Spleen (tissue), 11 donors: ENCODE measurements around the gene CSRNP2. TPM values are rescaled to one million over a fixed set of nuclear protein-coding genes. Genes with fewer than 3 reads are reported as not detected.

ENCODE experiments used
- DNase-seq: peaks from one replicate; pipeline ENCODE4 v3.0.0-alpha.2; 2020
- H3K27ac ChIP-seq, 8 donors: fragments of 200-600 bp; sonication (generic) in 7 of 8; 1 replicate in 4 of 8; 2 replicates in 4 of 8; pipeline versions ENCODE4 v1.5.0 to v1.8.0; 2016 to 2021; ENCODE audit warnings: inconsistent platforms in 4 of 8, mild to moderate bottlenecking in 4 of 8, moderate library complexity in 1 of 8
- H3K27me3 ChIP-seq, 7 donors: fragments of 200-600 bp; sonication (generic) in 6 of 7; replicated peaks in 1 of 7; 1 replicate in 4 of 7; 2 replicates in 3 of 7; pipeline versions ENCODE4 v1.5.0 to v1.8.0; 2016 to 2021; ENCODE audit warnings: inconsistent platforms in 3 of 7, mild to moderate bottlenecking in 1 of 7
- H3K36me3 ChIP-seq, 6 donors: fragments of 200-600 bp; sonication (generic) in 5 of 6; 1 replicate in 4 of 6; 2 replicates in 2 of 6; pipeline versions ENCODE4 v1.5.0 to v1.8.0; 2016 to 2021; ENCODE audit warnings: inconsistent platforms in 2 of 6
- H3K4me1 ChIP-seq, 6 donors: fragments of 200-600 bp; sonication (generic) in 5 of 6; 1 replicate in 3 of 6; 2 replicates in 3 of 6; pipeline versions ENCODE4 v1.5.0 to v1.8.0; 2016 to 2021; ENCODE audit warnings: inconsistent platforms in 3 of 6
- H3K4me3 ChIP-seq, 8 donors: fragments of 200-600 bp; sonication (generic) in 7 of 8; 1 replicate in 4 of 8; 2 replicates in 4 of 8; pipeline versions ENCODE4 v1.5.0 to v1.8.0; 2016 to 2021; ENCODE audit warnings: inconsistent platforms in 4 of 8, mild to moderate bottlenecking in 4 of 8, moderate library complexity in 2 of 8
- H3K9me3 ChIP-seq, 8 donors: fragments of 200-600 bp; sonication (generic) in 7 of 8; 1 replicate in 4 of 8; 2 replicates in 4 of 8; pipeline versions ENCODE4 v1.5.0 to v1.8.0; 2016 to 2021; ENCODE audit warnings: inconsistent platforms in 4 of 8
- CTCF ChIP-seq, 11 experiments: fragments of 200-600 bp in 7 of 11; fragments of 450-650 bp in 4 of 11; sonication (generic) in 4 of 11; IDR thresholded peaks in 8 of 11; conservative IDR thresholded peaks in 3 of 11; 1 replicate in 7 of 11; 2 replicates in 4 of 11; pipeline versions ENCODE4 v1.4.0 to v1.8.0; 2016 to 2021; ENCODE audit warnings: antibody characterized with exemption in 11 of 11, inconsistent platforms in 4 of 11, mild to moderate bottlenecking in 1 of 11
- POLR2A ChIP-seq, 3 donors: fragments of 450-650 bp; IDR thresholded peaks; one replicate each; pipeline ENCODE4 v1.5.1; 2017; ENCODE audit warnings: antibody characterized with exemption in 3 of 3, mild to moderate bottlenecking in 1 of 3
- POLR2AphosphoS5 ChIP-seq, 3 donors: sonication (generic); formaldehyde crosslinking; IDR thresholded peaks; one replicate each; pipeline ENCODE4 v1.5.1; 2017; ENCODE audit warnings: antibody characterized with exemption in 3 of 3
- WGBS, 5 donors: extraction: QIAGEN DNeasy Blood & Tissue Kit in 3 of 5; methylation state at CpG; one replicate each; pipeline versions ENCODE4 v1.1.5 to v1.1.7; 2013 to 2018; 5-methylcytosine and 5-hydroxymethylcytosine counted together
- intact Hi-C: fragments of 100-400 bp; cut with DNase I; formaldehyde crosslinking; loops from one replicate; pipeline ENCODE4 v1.15.0; 2023; ENCODE audit warnings: low total_unique reads
- polyA plus RNA-seq, 3 donors: library from polyadenylated mRNA; stranded (reverse); fragments of 200-250 nt; gene quantifications; one replicate each; pipeline ENCODE4 v1.2.1, GENCODE V29; 2013
- total RNA-seq, 7 donors: library from RNA; depleted of rRNA in 3 of 7; stranded (reverse); fragments of >200 nt in 3 of 7; fragmentation: NEBNext Ultra II Directional in 4 of 7; extraction: Animal tissue kit (Norgen Biotek cat#: 25700) in 4 of 7; gene quantifications; one replicate each; pipeline versions ENCODE4 v1.1.0 to v1.2.1, GENCODE V29; 2016 to 2021
- donor health status: healthy with polysubstance abuse.
- donor health status: DM: no; HTN: no; CAD: no; lungs with moderate emphysema.
- donor health status: DM: no; HTN: no; CAD: no.
- donor health status: Bipolar disorder and iron deficiency.
- donor health status: healthy.
- donor health status: DM: no; HTN: no; CAD: no.
- donor health status: DM: yes; HTN: yes; CAD: no.

The CSRNP2 gene
- total and polyA plus RNA-seq, 10 donors = 3.7 to 41.8 (median 23.1) TPM

GRCh38 chr12:51087818-51088217, 4.4 kb upstream of the CSRNP2 start:
- 67 to 81% (median 76%) methylated on average over 3 of the region's 3 CpGs for WGBS, 5 donors
- no peaks in the 10 kb centered on the region for H3K9me3 ChIP-seq
- H3K4me1 ChIP-seq = peaks cover 0 to 17% (median 7%) of the 10 kb centered on the region in 6 donors
- TF ChIP-seq POLR2A (IDR thresholded peaks at IDR 0.05) (no peak), POLR2AphosphoS5 (IDR thresholded peaks at IDR 0.05) (no peak), CTCF (IDR thresholded peaks at IDR 0.05 in 8 of 11, conservative IDR thresholded peaks at IDR 0.05 in 3 of 11) (no peak)
- intact Hi-C loops = no loop called here
- H3K4me3 ChIP-seq = no peak overlapping the region
- no peaks in the 10 kb centered on the region for H3K27me3 ChIP-seq
- no peak overlapping the region for H3K27ac ChIP-seq
- H3K36me3 ChIP-seq = peaks cover 0 to 27% (median 0%) of the 10 kb centered on the region in 6 donors
- DNase-seq = no peak

GRCh38 chr12:51086933-51087332, 3.5 kb upstream of the CSRNP2 start:
- WGBS, 5 donors = 84 to 94% (median 88%) methylated on average over 10 of the region's 10 CpGs
- TF ChIP-seq CTCF (IDR thresholded peaks at IDR 0.05 in 8 of 11, conservative IDR thresholded peaks at IDR 0.05 in 3 of 11) (no peak), POLR2A (IDR thresholded peaks at IDR 0.05) (no peak), POLR2AphosphoS5 (IDR thresholded peaks at IDR 0.05) (no peak)
- Histone ChIP-seq H3K4me1 (peaks cover 6 to 26% (median 16%) of the 10 kb centered on the region in 6 donors), H3K4me3 (no peak overlapping the region), H3K27me3 (no peaks in the 10 kb centered on the region), H3K36me3 (peaks cover 0 to 18% (median 0%) of the 10 kb centered on the region in 6 donors), H3K27ac (no peak overlapping the region), H3K9me3 (no peaks in the 10 kb centered on the region)
- intact Hi-C loops = no loop called here
- DNase-seq = no peak

GRCh38 chr12:51085757-51086156, 2.4 kb upstream of the CSRNP2 start:
- Histone ChIP-seq H3K27me3 (no peaks in the 10 kb centered on the region), H3K4me3 (no peak overlapping the region), H3K36me3 (peaks cover 0 to 9% (median 0%) of the 10 kb centered on the region in 6 donors), H3K9me3 (no peaks in the 10 kb centered on the region), H3K27ac (peak overlapping the region in 1 of 8 donors; percentile 24), H3K4me1 (peaks cover 6 to 36% (median 22%) of the 10 kb centered on the region in 6 donors)
- WGBS, 5 donors = 32 to 67% (median 45%) methylated on average over 3 of the region's 3 CpGs
- intact Hi-C loops = no loop called here
- TF ChIP-seq POLR2A (IDR thresholded peaks at IDR 0.05) (no peak), CTCF (IDR thresholded peaks at IDR 0.05 in 8 of 11, conservative IDR thresholded peaks at IDR 0.05 in 3 of 11) (no peak), POLR2AphosphoS5 (IDR thresholded peaks at IDR 0.05) (no peak)
- no peak for DNase-seq

- intact Hi-C loops = no loop called here
- Histone ChIP-seq H3K36me3 (no peaks in the 10 kb centered on the region), H3K27me3 (no peaks in the 10 kb centered on the region), H3K9me3 (no peaks in the 10 kb centered on the region), H3K4me1 (peaks cover 6 to 53% (median 26%) of the 10 kb centered on the region in 6 donors), H3K4me3 (peak overlapping the region; percentile 32 to 97 (median 79)), H3K27ac (peak overlapping the region; percentile 67 to 96 (median 94))
- TF ChIP-seq POLR2A (IDR thresholded peaks at IDR 0.05) (no peak), CTCF (IDR thresholded peaks at IDR 0.05 in 8 of 11, conservative IDR thresholded peaks at IDR 0.05 in 3 of 11) (no peak), POLR2AphosphoS5 (IDR thresholded peaks at IDR 0.05) (no peak)
- 3 to 5% (median 3%) methylated on average over 18 of the region's 18 CpGs for WGBS, 5 donors
- DNase-seq = no peak
Observed at GRCh38 chr12:51082561-51083125, 753 bp downstream of the CSRNP2 start.
